Suppressor macrophage (primary cell): ENCODE measurements around the gene IP6K2.
A peak's percentile ranks its signal among the peaks of the same experiment; 100 is the strongest.

Source experiments
- DNase-seq, 4 experiments: peaks; one replicate each; pipeline ENCODE4 v3.0.0-alpha.2; 2020 to 2022

IP6K2 gene

GRCh38 chr3:48662753-48663488 lies 54.1 kb downstream of the IP6K2 start, which contains the start of gene CELSR3:
TSS of gene CELSR3 (minus strand) at chr3:48662886. CDS start at chr3:48662634, 252 bp downstream.
- peak; percentile 65 to 85 (median 78) for DNase-seq

GRCh38 chr3:48662145-48662752 lies 54.8 kb downstream of the IP6K2 start:
- peak in 1 of 4 experiments; percentile 6 for DNase-seq

GRCh38 chr3:48661501-48662144 lies 55.4 kb downstream of the IP6K2 start:
- peak; percentile 59 to 82 (median 72) for DNase-seq

GRCh38 chr3:48660800-48661400 lies 56.1 kb downstream of the IP6K2 start:
- no peak for DNase-seq

- peak in 1 of 4 experiments; percentile 24 for DNase-seq
These were observed 60.2 kb downstream of the IP6K2 start for GRCh38 chr3:48656841-48657281.

- DNase-seq = peak; percentile 80 to 91 (median 85)
These were observed 60.8 kb downstream of the IP6K2 start for GRCh38 chr3:48656061-48656840.

GRCh38 chr3:48655606-48656005 lies 61.4 kb downstream of the IP6K2 start:
- peak in 3 of 4 experiments; percentile 14 to 38 (median 25) for DNase-seq

GRCh38 chr3:48655063-48655462 lies 62.0 kb downstream of the IP6K2 start:
- DNase-seq = no peak

GRCh38 chr3:48652923-48653715 lies 63.9 kb downstream of the IP6K2 start:
- no peak for DNase-seq

GRCh38 chr3:48651771-48652170 lies 65.2 kb downstream of the IP6K2 start:
- no peak for DNase-seq

- no peak for DNase-seq
These were observed 66.3 kb downstream of the IP6K2 start for GRCh38 chr3:48650723-48651122.

GRCh38 chr3:48648188-48648850 lies 68.7 kb downstream of the IP6K2 start:
- DNase-seq = no peak

- no peak for DNase-seq
These were observed 69.3 kb downstream of the IP6K2 start for GRCh38 chr3:48647714-48648113.

GRCh38 chr3:48644898-48645760 lies 71.9 kb downstream of the IP6K2 start:
- no peak for DNase-seq

GRCh38 chr3:48642605-48643004 lies 74.4 kb downstream of the IP6K2 start:
- no peak for DNase-seq

- DNase-seq = no peak
These were observed 75.6 kb downstream of the IP6K2 start for GRCh38 chr3:48641396-48641795.

- no peak for DNase-seq
These were observed 76.9 kb downstream of the IP6K2 start for GRCh38 chr3:48639944-48640606.
